Esophagus squamous epithelium (tissue), 5 donors: ENCODE data around the gene MRPL38. TPM values are rescaled to one million over a fixed set of nuclear protein-coding genes. Genes with fewer than 3 reads are reported as not detected.
A peak's percentile ranks its signal among the peaks of the same experiment; 100 is the strongest.

ENCODE experiments used
- DNase-seq: peaks from one replicate; lab custom pipeline; 2025; lab: John Stamatoyannopoulos, UW
- H3K27ac ChIP-seq, 4 donors: fragments of 200-600 bp; sonication (generic); one replicate each; pipeline ENCODE4 v1.5.1; 2016 to 2019; ENCODE audit warnings: mild to moderate bottlenecking in 1 of 4
- H3K27me3 ChIP-seq, 4 donors: fragments of 200-600 bp; sonication (generic); 1 replicate in 3 of 4; 2 replicates in 1 of 4; pipeline versions ENCODE4 v1.5.1 to v1.6.0; 2017 to 2021; ENCODE audit warnings: antibody characterized with exemption in 1 of 4
- H3K36me3 ChIP-seq, 3 donors: fragments of 200-600 bp; sonication (generic); one replicate each; pipeline ENCODE4 v1.5.1; 2016 to 2019
- H3K4me1 ChIP-seq, 3 donors: fragments of 200-600 bp; sonication (generic); one replicate each; pipeline ENCODE4 v1.5.1; 2017 to 2019
- H3K4me3 ChIP-seq, 4 donors: fragments of 200-600 bp; sonication (generic); 1 replicate in 3 of 4; 2 replicates in 1 of 4; pipeline ENCODE4 v1.5.1; 2016 to 2019; ENCODE audit warnings: mild to moderate bottlenecking in 2 of 4, moderate library complexity in 1 of 4
- H3K9me3 ChIP-seq, 3 donors: fragments of 200-600 bp; sonication (generic); one replicate each; pipeline ENCODE4 v1.5.1; 2016 to 2019
- CTCF ChIP-seq, 6 experiments: fragments of 450-650 bp in 4 of 6; fragments of 200-600 bp in 2 of 6; sonication (generic) in 2 of 6; IDR thresholded peaks; one replicate each; pipeline ENCODE4 v1.5.1; 2016 to 2019; ENCODE audit warnings: antibody characterized with exemption in 6 of 6, mild to moderate bottlenecking in 4 of 6, moderate library complexity in 4 of 6
- POLR2A ChIP-seq, 4 donors: fragments of 450-650 bp; IDR thresholded peaks; one replicate each; pipeline ENCODE4 v1.6.1; 2017; ENCODE audit warnings: antibody characterized with exemption in 4 of 4, mild to moderate bottlenecking in 4 of 4, moderate library complexity in 3 of 4
- WGBS, 2 donors: methylation state at CpG; one replicate each; pipeline ENCODE4 v1.1.5; 2018; 5-methylcytosine and 5-hydroxymethylcytosine counted together
- intact Hi-C: fragments of 100-400 bp; cut with DNase I; formaldehyde crosslinking; loops from one replicate; pipeline ENCODE4 v1.15.0; 2022
- total RNA-seq, 4 donors: library from RNA; depleted of rRNA; stranded (reverse); fragments of >200 nt; gene quantifications; one replicate each; pipeline ENCODE4 v1.1.0, GENCODE V29; 2016
- donor health status: DM: yes; HTN: yes; CAD: no.

MRPL38 gene
- 10 to 100 TPM; 40.2 to 49.2 (median 41.0) TPM for total RNA-seq

- TF ChIP-seq CTCF (IDR thresholded peaks at IDR 0.05) (peak; percentile 97 to 100 (median 100)), POLR2A (IDR thresholded peaks at IDR 0.05) (peak in 3 of 4 donors; percentile 34 to 58 (median 41))
- intact Hi-C loops, result loop anchor here (5.0 kb wide), 1 partner anchor 102 kb away; no protein-coding TSS in a partner anchor
- Histone ChIP-seq H3K4me1 (peaks cover 17 to 61% (median 27%) of the 10 kb centered on the region in 3 donors), H3K27ac (peak within 1 kb of the TSS; percentile 90 to 95 (median 92)), H3K9me3 (no peaks in the 10 kb centered on the region), H3K27me3 (no peaks in the 10 kb centered on the region), H3K36me3 (peaks cover 10 to 33% (median 11%) of the 10 kb centered on the region in 3 donors), H3K4me3 (peak within 1 kb of the TSS; percentile 66 to 92 (median 84))
- DNase-seq, result peak; percentile 78
- WGBS, 2 donors, result 2 to 6% methylated on average over 9 to 19 of the region's 69 CpGs
Observed at GRCh38 chr17:75904749-75905521, at the start of gene MRPL38. Gene MRPL38 (minus strand): TSS chr17:75904884. CDS start chr17:75904875, 9 bp downstream.

- no peaks in the 10 kb centered on the region for H3K9me3 ChIP-seq
- WGBS, 2 donors, result 73 to 92% methylated on average over 7 to 8 of the region's 8 CpGs
- peaks cover 47 to 100% (median 65%) of the 10 kb centered on the region in 3 donors for H3K36me3 ChIP-seq
- intact Hi-C loops, result no loop called here
- TF ChIP-seq POLR2A (IDR thresholded peaks at IDR 0.05), result no peak
- no peak for TF ChIP-seq CTCF (IDR thresholded peaks at IDR 0.05)
- DNase-seq, result no peak
- H3K27ac ChIP-seq, result no peak overlapping the region
- H3K27me3 ChIP-seq, result no peaks in the 10 kb centered on the region
- H3K4me1 ChIP-seq, result no peaks in the 10 kb centered on the region
- no peak overlapping the region for H3K4me3 ChIP-seq
Observed at GRCh38 chr17:75950855-75951554, 46.3 kb upstream of the MRPL38 start.

- intact Hi-C loops, result no loop called here
- Histone ChIP-seq H3K36me3 (peaks cover 42 to 100% (median 66%) of the 10 kb centered on the region in 3 donors), H3K27me3 (no peaks in the 10 kb centered on the region), H3K27ac (no peak overlapping the region), H3K4me3 (no peak overlapping the region), H3K9me3 (no peaks in the 10 kb centered on the region), H3K4me1 (no peaks in the 10 kb centered on the region)
- no peak for TF ChIP-seq POLR2A (IDR thresholded peaks at IDR 0.05)
- DNase-seq, result no peak
- 86 to 91% methylated on average over 6 of the region's 6 CpGs for WGBS, 2 donors
Observed at GRCh38 chr17:75950421-75950820, 45.7 kb upstream of the MRPL38 start.

- no peaks in the 10 kb centered on the region for H3K27me3 ChIP-seq
- H3K36me3 ChIP-seq, result peaks cover 25 to 70% (median 29%) of the 10 kb centered on the region in 3 donors
- DNase-seq, result no peak
- H3K4me1 ChIP-seq, result peaks cover 5 to 11% (median 9%) of the 10 kb centered on the region in 3 donors
- TF ChIP-seq POLR2A (IDR thresholded peaks at IDR 0.05), result no peak
- no peak for TF ChIP-seq CTCF (IDR thresholded peaks at IDR 0.05)
- no peaks in the 10 kb centered on the region for H3K9me3 ChIP-seq
- WGBS, 2 donors, result 78 to 79% methylated on average over 2 of the region's 2 CpGs
- no peak overlapping the region for H3K27ac ChIP-seq
- intact Hi-C loops, result loop anchor here (10.0 kb wide), 1 partner anchor 460 kb away; no protein-coding TSS in a partner anchor
- no peak overlapping the region for H3K4me3 ChIP-seq
Observed at GRCh38 chr17:75945211-75945610, 40.5 kb upstream of the MRPL38 start.

- H3K4me3 ChIP-seq, result no peak overlapping the region
- 89 to 91% methylated on average over 1 of the region's 1 CpG for WGBS, 2 donors
- H3K36me3 ChIP-seq, result peaks cover 8 to 53% (median 21%) of the 10 kb centered on the region in 3 donors
- no peaks in the 10 kb centered on the region for H3K27me3 ChIP-seq
- intact Hi-C loops, result loop anchor here (10.0 kb wide), 1 partner anchor 461 kb away; no protein-coding TSS in a partner anchor
- no peak overlapping the region for H3K27ac ChIP-seq
- no peaks in the 10 kb centered on the region for H3K9me3 ChIP-seq
- no peak for DNase-seq
- H3K4me1 ChIP-seq, result peaks cover 5 to 16% (median 11%) of the 10 kb centered on the region in 3 donors
- TF ChIP-seq POLR2A (IDR thresholded peaks at IDR 0.05), result no peak
- TF ChIP-seq CTCF (IDR thresholded peaks at IDR 0.05), result no peak
Observed at GRCh38 chr17:75943491-75943890, 38.8 kb upstream of the MRPL38 start.
